GM21360 (cell line): ENCODE data around the gene SLU7.

Source experiments
- ATAC-seq: cut with Tn5 transposase; IDR thresholded peaks from one replicate; pipeline ENCODE4 v1.9.1; 2021; ENCODE audit warnings: mild to moderate bottlenecking, moderate library complexity; ENCODE audit not compliant: unreplicated experiment

The SLU7 gene

DNA sequence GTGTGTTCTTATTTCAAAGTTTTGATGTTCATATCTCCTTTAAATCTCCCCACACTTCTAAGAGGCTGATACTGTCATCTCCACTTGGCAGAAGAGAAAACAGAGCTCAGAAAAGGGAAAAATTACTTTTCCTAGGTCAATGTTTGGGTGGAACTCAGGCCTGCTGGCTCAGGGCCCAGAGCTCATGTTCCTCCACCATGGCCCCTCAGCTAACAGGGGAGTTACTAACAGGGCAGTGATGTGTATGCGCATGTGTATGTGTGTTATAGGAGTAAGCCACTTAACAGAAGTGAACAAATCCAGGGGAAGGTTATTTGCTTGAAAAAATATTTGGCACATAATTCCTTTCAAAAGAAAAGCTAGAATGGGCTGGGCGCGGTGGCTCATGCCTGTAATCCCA, 51.0 kb downstream of the SLU7 start:
- no peak for ATAC-seq

DNA sequence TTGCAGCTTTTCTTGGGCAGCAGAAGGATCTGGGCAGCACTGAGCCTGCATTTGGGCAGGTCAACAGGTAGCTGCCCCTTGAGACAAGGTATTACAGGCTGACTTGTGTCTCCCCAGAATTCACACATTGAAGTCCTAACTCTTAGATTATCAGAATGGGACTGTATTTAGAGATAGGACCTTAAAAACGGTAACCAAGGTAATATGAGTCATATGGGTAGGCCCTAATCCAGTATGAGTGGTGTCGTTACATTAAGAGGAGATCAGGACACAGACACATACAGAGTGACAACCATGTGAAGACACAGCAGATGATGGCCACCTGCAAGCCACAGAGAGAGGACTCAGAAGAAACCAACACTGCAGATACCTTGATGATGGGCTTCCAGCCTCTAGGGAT, 51.6 kb downstream of the SLU7 start:
- ATAC-seq, result no peak

GRCh38 chr5:160366230-160366629, 52.7 kb downstream of the SLU7 start:
- no peak for ATAC-seq

GRCh38 chr5:160363660-160364395, 55.1 kb downstream of the SLU7 start:
- no peak for ATAC-seq

- ATAC-seq, result no peak
These were observed 55.7 kb downstream of the SLU7 start for GRCh38 chr5:160363211-160363610.

GRCh38 chr5:160361624-160362228, 57.2 kb downstream of the SLU7 start:
- no peak for ATAC-seq

- ATAC-seq, result no peak
These were observed 58.6 kb downstream of the SLU7 start for GRCh38 chr5:160360310-160360709.

DNA sequence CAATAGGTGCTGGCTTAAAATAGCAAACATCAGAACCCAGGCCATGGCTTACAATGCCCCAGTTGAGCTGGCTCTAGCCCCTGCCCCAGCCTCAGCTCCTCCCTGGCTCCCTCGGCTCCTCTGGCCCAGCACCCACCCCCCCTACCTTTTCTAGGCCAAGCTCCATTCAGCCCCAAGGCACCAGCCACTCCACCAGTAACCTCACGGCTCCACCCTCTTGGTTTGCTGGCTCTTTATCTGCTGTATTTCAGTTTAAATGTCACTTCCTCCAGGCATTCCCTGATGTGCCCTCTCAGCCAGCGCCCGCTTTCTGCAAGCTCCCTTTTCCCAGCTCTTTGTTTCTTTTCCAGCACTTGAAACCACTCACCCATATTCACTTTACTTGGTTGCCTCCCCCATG, 59.1 kb downstream of the SLU7 start:
- no peak for ATAC-seq

- no peak for ATAC-seq
These were observed 59.6 kb downstream of the SLU7 start for GRCh38 chr5:160359242-160359641.

- no peak for ATAC-seq
These were observed 60.9 kb downstream of the SLU7 start for GRCh38 chr5:160357861-160358411.

- no peak for ATAC-seq
These were observed 61.5 kb downstream of the SLU7 start for GRCh38 chr5:160357394-160357793.

- ATAC-seq, result no peak
These were observed 62.1 kb downstream of the SLU7 start for GRCh38 chr5:160356550-160357347.

DNA sequence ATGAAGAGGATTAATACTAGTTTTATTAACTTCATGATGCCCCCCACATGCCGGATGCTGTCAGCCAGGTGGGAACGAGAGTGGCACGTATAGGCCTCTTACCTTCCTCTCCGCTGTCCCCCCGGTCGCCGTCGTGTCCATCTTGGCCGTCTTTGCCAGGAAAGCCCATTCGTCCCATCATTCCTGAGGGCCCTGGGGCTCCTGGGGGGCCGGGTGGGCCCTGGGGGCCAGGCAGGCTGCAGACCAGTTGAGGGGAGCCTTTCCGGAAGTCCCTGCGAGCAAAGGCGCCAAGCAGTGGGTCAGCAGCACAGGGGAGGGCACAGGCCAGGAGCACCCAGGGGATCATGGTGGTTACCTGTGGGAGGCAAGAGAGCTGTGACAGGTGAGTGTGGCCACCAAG, 64.2 kb downstream of the SLU7 start:
- ATAC-seq, result no peak

DNA sequence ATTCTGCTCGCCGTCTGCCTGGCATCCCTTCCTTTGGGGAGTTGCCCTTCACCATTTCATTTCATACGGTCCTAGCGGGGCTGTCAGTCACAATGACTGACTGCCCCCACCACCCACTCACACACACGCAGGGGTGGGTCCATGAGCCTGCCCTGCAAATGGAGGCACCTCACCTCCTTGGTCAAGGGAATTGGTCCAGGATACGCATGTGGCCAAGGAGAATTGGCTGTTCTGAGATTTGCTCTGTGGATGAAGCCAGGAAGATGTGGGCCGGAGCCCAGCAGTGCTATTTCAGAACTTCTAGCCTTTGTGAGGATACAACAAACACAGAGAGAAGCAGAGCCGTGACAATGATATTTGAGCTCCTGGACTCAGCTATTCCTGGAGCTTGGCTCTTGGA, 65.5 kb downstream of the SLU7 start:
- ATAC-seq, result no peak

DNA sequence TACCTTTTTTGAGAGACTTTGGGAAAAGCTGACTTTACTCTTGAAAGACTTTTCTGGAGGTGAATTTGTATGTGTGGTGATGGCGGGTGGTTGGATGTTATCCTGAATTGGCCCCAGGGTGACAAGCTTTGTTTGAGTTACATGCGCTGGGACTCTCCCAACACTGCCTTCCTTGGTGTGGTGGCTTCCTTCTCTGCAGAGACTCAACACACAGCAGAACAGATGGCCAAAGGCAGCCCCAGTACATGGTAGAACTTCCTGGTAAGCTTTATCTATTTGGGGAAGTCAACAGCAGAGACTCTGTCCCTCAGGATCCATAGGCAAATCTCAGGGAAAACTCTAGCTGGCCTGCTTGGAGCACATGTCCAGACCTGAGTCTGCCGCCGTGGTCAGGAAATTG, 66.6 kb downstream of the SLU7 start:
- no peak for ATAC-seq
